Measurements from ENCODE around the gene POU6F1.
A peak's percentile ranks its signal among the peaks of the same experiment; 100 is the strongest.

Gene POU6F1

DNA sequence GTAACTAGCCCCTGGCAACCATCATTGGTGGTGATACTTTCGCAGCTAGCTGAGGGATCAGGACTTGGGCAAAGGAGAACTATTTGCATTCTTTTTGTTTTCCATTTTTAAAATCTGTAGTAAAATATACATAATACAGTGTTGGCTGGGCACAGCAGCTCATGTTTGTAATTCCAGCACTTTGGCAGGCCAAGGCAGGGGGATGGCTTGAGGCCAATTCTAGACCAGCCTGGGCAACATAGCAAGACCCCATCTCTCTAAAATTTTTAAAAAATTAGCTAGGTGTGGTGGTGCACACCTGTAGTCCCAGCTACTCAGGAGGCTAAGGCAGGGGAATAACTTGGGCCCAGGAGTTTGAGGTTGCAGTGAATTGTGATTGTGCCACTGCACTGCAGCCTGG, 64.9 kb downstream of the POU6F1 start:
- no peaks in the 10 kb centered on the region for H3K36me3 ChIP-seq (ENCODE audit: insufficient read depth, low read length)
- no peak overlapping the region for H3K4me2 ChIP-seq (ENCODE audit: low read depth, low read length, poor library complexity, severe bottlenecking)
- H4K20me1 ChIP-seq (ENCODE audit: insufficient read depth, low read length, poor library complexity, severe bottlenecking) = no peaks in the 10 kb centered on the region
- no peak overlapping the region for H3K4me3 ChIP-seq (ENCODE audit: low read length, poor library complexity, severe bottlenecking)
- H3F3A ChIP-seq (ENCODE audit: low read depth) = no peaks in the 10 kb centered on the region
- no peak overlapping the region for H2AFZ ChIP-seq (ENCODE audit: low read length)
- H3K79me2 ChIP-seq (ENCODE audit: insufficient read depth, low read length) = no peaks in the 10 kb centered on the region
- no peaks in the 10 kb centered on the region for H3K9me3 ChIP-seq (ENCODE audit: insufficient read depth, low read depth, low read length)
- H3K9ac ChIP-seq (ENCODE audit: low read depth, low read length, poor library complexity, severe bottlenecking) = no peak overlapping the region
- no peaks in the 10 kb centered on the region for H3K27me3 ChIP-seq (ENCODE audit: insufficient read depth, low read length, poor library complexity, severe bottlenecking)
- no peaks in the 10 kb centered on the region for H3K4me1 ChIP-seq (ENCODE audit: insufficient read depth, low read length, poor library complexity, severe bottlenecking)
- no peaks in the 10 kb centered on the region for H3K9me2 ChIP-seq (replicated peaks; ENCODE audit: low read depth, low read length)
- TF ChIP-seq EZH2phosphoT487 (IDR thresholded peaks at IDR 0.05; ENCODE audit: borderline replicate concordance) = no peak
- TF ChIP-seq, protein P1, sequence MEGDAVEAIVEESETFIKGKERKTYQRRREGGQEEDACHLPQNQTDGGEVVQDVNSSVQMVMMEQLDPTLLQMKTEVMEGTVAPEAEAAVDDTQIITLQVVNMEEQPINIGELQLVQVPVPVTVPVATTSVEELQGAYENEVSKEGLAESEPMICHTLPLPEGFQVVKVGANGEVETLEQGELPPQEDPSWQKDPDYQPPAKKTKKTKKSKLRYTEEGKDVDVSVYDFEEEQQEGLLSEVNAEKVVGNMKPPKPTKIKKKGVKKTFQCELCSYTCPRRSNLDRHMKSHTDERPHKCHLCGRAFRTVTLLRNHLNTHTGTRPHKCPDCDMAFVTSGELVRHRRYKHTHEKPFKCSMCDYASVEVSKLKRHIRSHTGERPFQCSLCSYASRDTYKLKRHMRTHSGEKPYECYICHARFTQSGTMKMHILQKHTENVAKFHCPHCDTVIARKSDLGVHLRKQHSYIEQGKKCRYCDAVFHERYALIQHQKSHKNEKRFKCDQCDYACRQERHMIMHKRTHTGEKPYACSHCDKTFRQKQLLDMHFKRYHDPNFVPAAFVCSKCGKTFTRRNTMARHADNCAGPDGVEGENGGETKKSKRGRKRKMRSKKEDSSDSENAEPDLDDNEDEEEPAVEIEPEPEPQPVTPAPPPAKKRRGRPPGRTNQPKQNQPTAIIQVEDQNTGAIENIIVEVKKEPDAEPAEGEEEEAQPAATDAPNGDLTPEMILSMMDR (conservative IDR thresholded peaks at IDR 0.05; ENCODE audit: low read length) = no peak

DNA sequence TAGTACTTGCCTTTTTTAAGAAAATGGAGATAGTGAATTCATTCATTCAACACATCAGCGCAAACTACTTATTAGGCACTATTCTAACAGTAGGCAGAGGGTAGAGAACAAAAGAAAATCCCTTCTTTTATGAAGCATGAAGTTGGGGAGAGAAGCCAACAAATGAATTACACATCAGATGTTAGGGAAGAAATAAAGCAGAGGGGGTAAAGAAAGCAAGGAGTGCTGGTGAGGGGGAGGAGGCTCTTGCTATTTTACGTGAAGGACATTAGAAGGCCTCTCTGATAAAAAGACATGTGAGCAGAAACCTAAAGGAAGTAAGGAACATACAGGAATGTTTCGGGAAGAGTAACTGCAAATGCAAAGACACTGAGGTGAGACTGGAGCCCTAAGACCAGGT, 67.1 kb downstream of the POU6F1 start:
- no peaks in the 10 kb centered on the region for H3K27me3 ChIP-seq (ENCODE audit: insufficient read depth, low read length, poor library complexity, severe bottlenecking)
- H3K36me3 ChIP-seq (ENCODE audit: insufficient read depth, low read length) = no peaks in the 10 kb centered on the region
- no peaks in the 10 kb centered on the region for H3K79me2 ChIP-seq (ENCODE audit: insufficient read depth, low read length)
- H4K20me1 ChIP-seq (ENCODE audit: insufficient read depth, low read length, poor library complexity, severe bottlenecking) = no peaks in the 10 kb centered on the region
- H3F3A ChIP-seq (ENCODE audit: low read depth) = no peaks in the 10 kb centered on the region
- H3K9me3 ChIP-seq (ENCODE audit: insufficient read depth, low read depth, low read length) = no peaks in the 10 kb centered on the region
- peaks cover 2% of the 10 kb centered on the region for H3K4me1 ChIP-seq (ENCODE audit: insufficient read depth, low read length, poor library complexity, severe bottlenecking)
- H3K9me2 ChIP-seq (replicated peaks; ENCODE audit: low read depth, low read length) = no peaks in the 10 kb centered on the region
- no peak for TF ChIP-seq EZH2phosphoT487 (IDR thresholded peaks at IDR 0.05; ENCODE audit: borderline replicate concordance)
- TF ChIP-seq, protein P1 (conservative IDR thresholded peaks at IDR 0.05; ENCODE audit: low read length) = no peak
- H3K9ac ChIP-seq (ENCODE audit: low read depth, low read length, poor library complexity, severe bottlenecking) = no peak overlapping the region
- 0 out of 2 replicates have a peak overlapping the region, but pooled peaks have one; percentile 23 for H2AFZ ChIP-seq (ENCODE audit: low read length)
- H3K4me2 ChIP-seq (ENCODE audit: low read depth, low read length, poor library complexity, severe bottlenecking) = no peak overlapping the region
- H3K4me3 ChIP-seq (ENCODE audit: low read length, poor library complexity, severe bottlenecking) = no peak overlapping the region

DNA sequence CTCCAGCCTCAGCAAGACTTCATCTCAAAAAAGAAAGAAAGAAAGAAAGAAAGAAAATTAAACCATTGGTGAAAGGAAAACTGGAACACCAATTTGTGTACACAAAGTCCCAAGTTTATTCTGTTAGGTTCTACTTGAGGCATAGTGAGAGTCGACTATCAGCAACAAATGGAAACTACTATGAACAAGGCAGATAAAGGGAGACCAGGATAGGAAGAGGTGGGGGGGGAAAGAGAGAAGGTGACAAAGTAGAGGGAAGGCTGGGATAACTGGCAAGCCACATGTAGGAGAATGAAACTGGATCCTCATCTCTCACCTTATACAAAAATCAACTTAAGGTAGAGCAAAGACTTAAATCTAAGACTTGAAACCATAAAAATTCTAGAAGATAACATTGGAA, 70.6 kb downstream of the POU6F1 start:
- Histone ChIP-seq H3K4me1 (ENCODE audit: insufficient read depth, low read length, poor library complexity, severe bottlenecking) (peaks cover 6% of the 10 kb centered on the region), H3K79me2 (ENCODE audit: insufficient read depth, low read length) (no peaks in the 10 kb centered on the region), H3K4me2 (ENCODE audit: low read depth, low read length, poor library complexity, severe bottlenecking) (no peak overlapping the region), H4K20me1 (ENCODE audit: insufficient read depth, low read length, poor library complexity, severe bottlenecking) (no peaks in the 10 kb centered on the region), H3K9me2 (replicated peaks; ENCODE audit: low read depth, low read length) (no peaks in the 10 kb centered on the region), H3K27me3 (ENCODE audit: insufficient read depth, low read length, poor library complexity, severe bottlenecking) (no peaks in the 10 kb centered on the region), H2AFZ (ENCODE audit: low read length) (no peak overlapping the region), H3K36me3 (ENCODE audit: insufficient read depth, low read length) (no peaks in the 10 kb centered on the region), H3K9me3 (ENCODE audit: insufficient read depth, low read depth, low read length) (no peaks in the 10 kb centered on the region), H3F3A (ENCODE audit: low read depth) (no peaks in the 10 kb centered on the region), H3K9ac (ENCODE audit: low read depth, low read length, poor library complexity, severe bottlenecking) (no peak overlapping the region), H3K4me3 (ENCODE audit: low read length, poor library complexity, severe bottlenecking) (no peak overlapping the region)
- TF ChIP-seq EZH2phosphoT487 (IDR thresholded peaks at IDR 0.05; ENCODE audit: borderline replicate concordance) = no peak

DNA sequence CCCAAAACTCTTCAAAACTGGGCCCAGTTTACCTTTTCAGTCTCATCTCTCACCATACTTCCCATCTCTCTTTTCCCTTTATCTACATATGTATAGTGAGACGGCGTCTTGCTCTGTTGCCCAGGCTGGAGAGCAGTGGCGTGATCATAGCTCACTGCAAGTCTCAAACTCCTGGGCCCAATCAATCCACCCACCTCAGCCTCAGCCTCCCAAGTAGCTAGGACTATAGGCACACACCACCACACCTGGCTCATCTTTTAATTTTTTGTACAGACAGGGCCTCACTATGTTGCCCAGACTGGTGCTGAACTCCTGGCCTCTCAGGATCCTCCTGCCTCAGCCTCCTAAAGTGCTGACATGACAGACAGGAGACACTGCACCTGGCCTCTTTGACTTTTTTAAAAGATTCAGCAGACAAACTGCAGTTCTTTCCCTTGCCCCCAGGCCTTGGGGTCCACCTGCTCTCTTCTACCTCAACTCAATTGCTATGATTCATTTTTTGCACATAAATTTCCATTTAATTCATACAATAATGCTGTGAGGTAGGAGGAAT, 78.5 kb downstream of the POU6F1 start:
- no peaks in the 10 kb centered on the region for H3K9me3 ChIP-seq (ENCODE audit: insufficient read depth, low read depth, low read length)
- H3K4me1 ChIP-seq (ENCODE audit: insufficient read depth, low read length, poor library complexity, severe bottlenecking) = no peaks in the 10 kb centered on the region
- H4K20me1 ChIP-seq (ENCODE audit: insufficient read depth, low read length, poor library complexity, severe bottlenecking) = no peaks in the 10 kb centered on the region
- TF ChIP-seq EZH2phosphoT487 (IDR thresholded peaks at IDR 0.05; ENCODE audit: borderline replicate concordance) = no peak
- TF ChIP-seq, protein P1 (conservative IDR thresholded peaks at IDR 0.05; ENCODE audit: low read length) = no peak
- no peak overlapping the region for H3K4me3 ChIP-seq (ENCODE audit: low read length, poor library complexity, severe bottlenecking)
- H3K9me2 ChIP-seq (replicated peaks; ENCODE audit: low read depth, low read length) = no peaks in the 10 kb centered on the region
- no peak overlapping the region for H3K9ac ChIP-seq (ENCODE audit: low read depth, low read length, poor library complexity, severe bottlenecking)
- H3K79me2 ChIP-seq (ENCODE audit: insufficient read depth, low read length) = no peaks in the 10 kb centered on the region
- no peak overlapping the region for H3K4me2 ChIP-seq (ENCODE audit: low read depth, low read length, poor library complexity, severe bottlenecking)
- no peaks in the 10 kb centered on the region for H3F3A ChIP-seq (ENCODE audit: low read depth)
- H3K36me3 ChIP-seq (ENCODE audit: insufficient read depth, low read length) = no peaks in the 10 kb centered on the region
- H2AFZ ChIP-seq (ENCODE audit: low read length) = no peak overlapping the region
- no peaks in the 10 kb centered on the region for H3K27me3 ChIP-seq (ENCODE audit: insufficient read depth, low read length, poor library complexity, severe bottlenecking)

All from Loucy (cell line).